NCI-H748 (cell line): Measurements from ENCODE around the gene ZNF768.
"Not testable (repeated sequence)": the region's sequence is repeated elsewhere in the genome, so short reads cannot be mapped to it uniquely, and the experiment has no call there.

Experiments
- DNase-seq: peaks from one replicate; lab custom pipeline; 2025; ENCODE audit not compliant: unreplicated experiment; lab: John Stamatoyannopoulos, UW

ZNF768 gene

GRCh38 chr16:30511509-30511908 lies 14.9 kb downstream of the ZNF768 start:
- DNase-seq, result no peak

- DNase-seq, result no peak
Measured at GRCh38 chr16:30510376-30510938, 15.9 kb downstream of the ZNF768 start.

GRCh38 chr16:30509081-30509765 lies 17.1 kb downstream of the ZNF768 start:
- no peak for DNase-seq

DNA sequence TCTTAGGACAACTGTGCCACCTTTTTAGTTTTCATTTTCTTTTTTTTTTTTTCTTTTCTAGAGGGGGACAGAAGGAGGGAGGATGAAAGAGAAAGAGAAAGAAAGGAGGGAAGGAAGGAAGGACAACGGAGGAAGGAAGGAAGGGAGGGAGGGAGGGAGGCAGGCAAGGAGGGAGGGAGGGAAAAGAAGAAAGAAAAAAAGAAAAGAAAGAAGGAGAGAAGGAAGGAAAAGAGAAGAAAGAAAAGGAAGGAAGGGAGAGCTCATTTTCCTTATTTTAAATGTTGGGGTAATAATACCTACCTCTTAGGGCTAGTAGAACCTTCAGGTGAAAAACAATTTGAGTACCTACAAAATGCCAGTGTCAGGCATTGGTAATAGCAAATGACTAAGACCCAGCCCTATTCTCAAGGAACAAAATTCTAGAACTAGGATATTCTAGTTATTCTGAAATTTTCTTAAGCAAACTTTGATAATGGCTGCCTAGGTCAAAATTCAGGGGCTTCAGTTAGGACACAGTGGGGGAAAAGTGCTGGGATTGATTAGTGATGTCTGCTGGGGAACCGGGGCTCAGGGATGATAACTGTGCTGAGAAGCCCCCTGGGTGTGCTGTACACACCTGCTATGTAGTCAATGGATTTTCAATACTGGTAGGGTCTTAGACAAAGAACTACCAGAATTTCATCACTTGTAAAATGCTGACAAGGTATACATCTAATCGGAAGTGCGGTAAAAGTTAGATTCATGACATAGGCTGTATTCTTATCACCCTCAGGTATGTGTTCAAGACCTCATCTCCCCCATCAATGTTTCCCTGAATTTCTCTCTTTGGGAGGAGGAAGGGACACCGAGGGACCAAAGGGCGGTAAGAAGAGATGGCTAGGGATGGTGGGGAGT lies 22.7 kb downstream of the ZNF768 start:
- no peak for DNase-seq

- DNase-seq, result no peak
Measured at GRCh38 chr16:30499284-30499683, 27.1 kb downstream of the ZNF768 start.

DNA sequence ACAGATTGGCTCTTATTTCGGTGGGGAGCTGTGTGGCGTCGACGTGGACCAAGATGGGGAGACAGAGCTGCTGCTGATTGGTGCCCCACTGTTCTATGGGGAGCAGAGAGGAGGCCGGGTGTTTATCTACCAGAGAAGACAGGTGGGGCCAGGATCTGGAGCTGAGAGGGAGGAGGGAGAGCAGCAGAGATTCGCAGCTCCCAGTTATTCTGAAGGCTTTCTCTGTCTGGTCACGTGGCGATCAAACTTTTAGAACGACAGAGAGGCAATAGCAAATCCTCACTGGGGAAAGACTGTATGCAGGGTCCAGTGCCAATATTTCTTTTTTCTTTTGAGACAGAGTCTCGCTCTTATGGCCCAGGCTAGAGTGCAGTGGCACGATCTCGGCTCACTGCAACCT lies 31.7 kb downstream of the ZNF768 start:
- no peak for DNase-seq

DNA sequence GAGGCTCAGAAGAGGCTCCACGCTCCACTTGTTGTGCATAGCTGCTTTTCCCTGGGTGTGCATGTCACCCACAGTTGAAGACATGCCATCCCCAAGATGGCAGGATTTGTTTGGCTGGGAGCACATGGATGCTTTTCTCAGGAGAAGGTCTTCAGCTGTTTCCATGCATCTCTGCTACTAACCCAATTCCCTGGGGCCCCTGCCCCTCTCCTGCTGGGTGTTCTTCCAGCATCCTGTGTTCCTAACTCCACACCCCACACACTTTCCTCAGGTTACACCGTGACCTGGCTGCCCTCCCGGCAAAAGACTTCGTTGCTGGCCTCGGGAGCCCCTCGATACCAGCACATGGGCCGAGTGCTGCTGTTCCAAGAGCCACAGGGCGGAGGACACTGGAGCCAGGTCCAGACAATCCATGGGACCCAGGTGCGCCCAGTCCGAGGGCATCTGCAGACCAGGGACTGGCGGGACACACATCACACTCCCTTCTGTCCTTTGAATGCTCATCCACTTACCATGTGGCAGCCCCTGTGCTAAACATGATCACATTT lies 32.4 kb downstream of the ZNF768 start:
- DNase-seq, result no peak

DNA sequence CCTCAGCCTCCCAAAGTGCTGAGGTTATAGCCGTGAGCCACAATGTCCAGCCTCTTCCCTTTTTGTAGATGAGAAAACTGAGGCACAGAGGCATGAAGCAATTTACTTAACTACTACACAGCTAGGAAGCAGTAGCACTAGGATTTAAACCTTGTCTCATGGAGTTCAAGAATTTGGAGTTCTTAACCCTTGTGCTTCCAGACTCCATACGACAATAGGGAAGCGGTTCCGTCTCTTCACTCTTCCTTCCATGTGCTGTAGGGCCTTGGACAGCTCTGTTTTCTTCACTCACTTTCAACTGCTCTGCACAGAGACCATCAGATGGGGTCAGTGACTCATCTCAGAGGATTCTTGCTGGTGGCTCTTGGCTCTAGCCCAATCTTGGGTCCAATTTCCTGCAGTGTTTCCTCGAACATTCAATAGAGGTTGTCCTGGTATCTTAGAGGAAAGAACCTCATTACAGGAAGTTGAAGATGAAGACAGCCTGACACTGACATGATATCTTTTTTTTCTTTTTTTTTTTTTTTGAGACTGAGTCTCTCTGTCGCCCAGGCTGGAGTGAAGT lies 34.5 kb downstream of the ZNF768 start:
- DNase-seq, result no peak

DNA sequence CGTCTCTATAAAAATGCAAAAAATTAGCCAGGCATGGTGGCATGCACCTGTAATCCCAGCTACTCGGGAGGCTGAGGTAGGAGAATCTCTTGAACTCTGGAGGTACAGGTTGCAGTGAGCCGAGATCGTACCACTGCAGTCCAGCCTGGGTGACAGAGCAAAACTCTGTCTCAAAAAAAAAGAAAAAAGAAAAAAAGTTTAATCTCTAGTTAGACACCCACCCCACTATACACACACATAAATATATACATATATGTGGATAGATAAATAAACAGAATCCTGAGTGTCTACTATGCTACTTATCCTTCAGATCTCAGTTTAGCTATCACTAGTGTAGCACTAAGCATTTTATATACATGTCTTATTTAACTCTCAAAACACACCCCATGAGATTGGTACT lies 35.1 kb downstream of the ZNF768 start:
- DNase-seq, result no peak

DNA sequence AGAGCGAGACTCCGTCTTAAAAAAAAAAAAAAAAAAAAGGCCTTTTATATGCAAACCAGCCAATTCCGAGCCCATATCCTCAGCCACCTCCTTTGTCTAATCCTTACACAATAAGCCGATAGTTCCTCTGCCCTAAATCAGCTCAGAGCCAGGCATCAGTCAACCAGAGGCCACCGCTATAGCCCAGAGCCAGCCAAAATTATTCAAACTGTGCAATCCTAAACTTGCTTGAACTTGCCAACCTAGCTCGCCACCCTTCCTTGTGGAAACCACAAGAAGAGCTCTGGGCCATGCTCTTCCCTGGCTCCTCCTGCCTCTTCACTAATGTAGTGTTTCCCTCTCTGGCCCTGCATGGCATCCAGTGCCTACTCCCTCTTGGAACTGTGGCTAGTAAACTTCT lies 36.2 kb downstream of the ZNF768 start:
- DNase-seq, result no peak

GRCh38 chr16:30488764-30489605 lies 37.4 kb downstream of the ZNF768 start:
- DNase-seq, result no peak

- no peak for DNase-seq
Measured at GRCh38 chr16:30485818-30486436, 40.4 kb downstream of the ZNF768 start.

DNA sequence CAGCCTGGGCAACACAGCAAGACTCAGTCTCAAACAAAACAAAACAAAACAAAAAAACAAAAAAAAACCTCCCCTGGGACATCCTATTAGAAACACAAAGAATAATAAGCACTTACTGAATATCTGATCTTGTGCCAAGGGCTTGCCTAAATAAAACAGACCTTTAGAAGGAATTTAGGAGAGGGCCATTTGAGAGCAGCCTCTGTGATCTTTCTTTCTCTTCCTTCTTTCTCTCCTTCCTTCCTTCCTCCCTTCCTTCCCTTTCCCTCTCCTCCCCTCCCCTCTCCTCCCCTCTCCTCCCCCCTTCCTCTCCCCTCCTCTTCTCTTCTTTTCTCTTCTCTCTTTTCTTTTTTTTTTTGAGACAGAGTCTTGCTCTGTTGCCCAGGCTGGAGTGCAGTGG lies 41.5 kb downstream of the ZNF768 start:
- DNase-seq, result no peak

DNA sequence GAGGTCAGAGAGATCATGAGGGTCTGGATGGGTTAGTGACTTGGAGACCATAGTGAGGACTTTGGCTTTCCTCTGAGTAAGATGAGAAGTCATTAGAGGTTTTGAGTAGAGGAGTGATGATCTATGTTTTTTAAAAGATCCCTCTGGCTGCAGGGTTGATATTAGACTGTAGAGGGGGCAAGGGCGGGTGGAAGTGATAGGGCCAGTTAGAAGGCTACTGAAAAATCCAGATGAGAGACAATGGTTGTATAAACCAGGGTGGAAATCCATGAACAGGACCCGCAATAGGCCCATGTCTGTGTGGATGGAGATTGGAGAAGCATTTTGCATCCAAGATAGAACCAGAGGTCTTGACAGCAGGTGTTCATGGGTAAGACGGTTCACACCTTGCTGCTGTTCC lies 44.0 kb downstream of the ZNF768 start:
- DNase-seq, result no peak

DNA sequence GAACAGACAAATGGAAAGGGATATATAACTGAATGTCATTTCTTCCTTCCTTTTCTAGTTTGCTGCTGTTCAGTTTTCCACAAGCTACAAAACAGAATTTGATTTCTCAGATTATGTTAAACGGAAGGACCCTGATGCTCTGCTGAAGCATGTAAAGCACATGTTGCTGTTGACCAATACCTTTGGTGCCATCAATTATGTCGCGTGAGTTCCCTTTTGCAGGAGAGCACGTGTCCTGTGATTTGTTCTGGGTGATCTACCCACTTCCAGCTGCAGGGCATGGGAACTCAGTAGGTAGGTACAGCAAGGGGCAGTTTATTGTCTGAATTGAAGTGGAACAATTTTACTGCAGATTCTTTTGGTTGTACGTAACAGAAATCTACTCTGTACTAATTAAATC lies 45.0 kb downstream of the ZNF768 start:
- no peak for DNase-seq

DNA sequence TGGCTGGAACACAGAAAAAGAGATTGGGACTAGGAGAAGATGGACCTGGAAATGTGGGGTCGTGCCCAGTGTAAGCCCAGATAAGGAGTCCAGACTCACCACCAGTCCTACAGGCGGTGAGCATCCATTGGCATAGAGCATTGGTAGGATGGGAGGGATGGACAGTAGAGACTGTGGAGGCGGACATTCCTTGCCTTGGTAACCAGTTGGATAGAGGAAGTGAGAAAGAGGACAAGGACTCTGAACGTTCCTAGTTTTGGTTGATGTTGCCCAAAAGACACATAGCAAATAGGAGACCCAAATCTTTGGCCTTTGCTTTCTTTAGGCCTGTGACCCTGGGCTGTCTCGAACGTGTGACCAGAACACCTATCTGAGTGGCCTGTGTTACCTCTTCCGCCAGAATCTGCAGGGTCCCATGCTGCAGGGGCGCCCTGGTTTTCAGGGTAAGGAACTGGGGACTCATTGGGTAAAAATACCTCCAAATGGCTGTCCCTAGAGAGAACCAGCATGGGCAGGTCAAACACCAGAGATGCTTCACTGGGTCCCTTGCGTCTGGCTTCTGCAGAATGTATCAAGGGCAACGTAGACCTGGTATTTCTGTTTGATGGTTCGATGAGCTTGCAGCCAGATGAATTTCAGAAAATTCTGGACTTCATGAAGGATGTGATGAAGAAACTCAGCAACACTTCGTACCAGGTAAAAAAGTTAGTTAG lies 47.4 kb downstream of the ZNF768 start:
- no peak for DNase-seq

GRCh38 chr16:30477773-30478172 lies 48.6 kb downstream of the ZNF768 start:
- not testable (repeated sequence) for DNase-seq

- DNase-seq, result no peak
Measured at GRCh38 chr16:30476991-30477390, 49.4 kb downstream of the ZNF768 start.

DNA sequence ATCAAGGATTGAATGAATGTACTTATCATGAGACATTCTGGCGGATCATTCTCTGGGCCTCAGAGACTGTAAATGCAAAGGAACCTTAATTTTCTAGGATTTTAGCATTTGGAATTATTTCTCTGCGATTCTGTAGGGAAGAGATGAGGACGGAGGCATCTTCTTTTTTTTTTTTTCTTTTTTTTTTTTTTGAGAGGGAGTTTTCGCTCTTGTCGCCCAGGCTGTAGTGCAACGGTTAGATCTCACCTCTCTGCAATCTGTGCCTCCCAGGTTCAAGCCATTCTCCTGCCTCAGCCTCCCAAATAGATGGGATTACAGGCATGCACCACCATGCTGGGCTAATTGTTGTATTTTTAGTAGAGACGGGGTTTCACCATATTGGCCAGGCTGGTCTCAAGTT lies 51.7 kb downstream of the ZNF768 start:
- no peak for DNase-seq

DNA sequence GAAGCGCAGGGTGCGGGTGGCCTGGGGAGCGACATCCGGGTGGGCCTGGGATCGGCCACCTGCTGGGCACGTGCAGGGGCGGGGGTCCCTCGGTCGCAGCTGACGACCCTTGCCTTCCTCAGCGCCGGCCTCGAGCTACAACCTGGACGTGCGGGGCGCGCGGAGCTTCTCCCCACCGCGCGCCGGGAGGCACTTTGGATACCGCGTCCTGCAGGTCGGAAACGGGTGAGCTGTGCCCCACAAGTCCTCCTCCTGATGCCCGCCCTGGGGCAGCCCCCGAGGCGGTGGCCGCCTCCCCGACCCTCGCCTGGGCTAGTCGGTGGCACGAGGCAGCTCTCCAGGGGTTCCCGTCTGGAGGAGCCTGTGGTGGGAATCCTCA lies 52.3 kb downstream of the ZNF768 start:
- no peak for DNase-seq
